Progenitor cell of endocrine pancreas (in vitro differentiated cells): ENCODE results near the gene RFX1. TPM values are rescaled to one million over a fixed set of nuclear protein-coding genes. Genes with fewer than 3 reads are reported as not detected.
A peak's percentile ranks its signal among the peaks of the same experiment; 100 is the strongest.

Source experiments
- DNase-seq: peaks from one replicate; pipeline ENCODE4 v3.0.0; 2021; ENCODE audit warnings: low spot score; ENCODE audit not compliant: unreplicated experiment
- H3K27ac Mint-ChIP-seq: 2 replicates; pipeline ENCODE4 v1.8.0; 2021; ENCODE audit warnings: mild to moderate bottlenecking, moderate library complexity, mixed read lengths
- H3K27me3 Mint-ChIP-seq: 2 replicates; pipeline ENCODE4 v1.8.0; 2021; ENCODE audit warnings: mixed read lengths
- H3K36me3 Mint-ChIP-seq: 2 replicates; pipeline ENCODE4 v1.8.0; 2022; ENCODE audit warnings: mixed read lengths; ENCODE audit not compliant: insufficient read depth
- H3K4me1 Mint-ChIP-seq: 2 replicates; pipeline ENCODE4 v1.8.0; 2021; ENCODE audit warnings: low read depth, mixed read lengths
- H3K4me3 Mint-ChIP-seq: 2 replicates; pipeline ENCODE4 v1.8.0; 2021; ENCODE audit warnings: low read depth, mild to moderate bottlenecking, moderate library complexity, mixed read lengths
- H3K9me3 Mint-ChIP-seq: 2 replicates; pipeline ENCODE4 v1.8.0; 2021; ENCODE audit warnings: low read depth, mixed read lengths
- total RNA-seq: library from RNA; stranded (reverse); gene quantifications from 2 replicates; pipeline ENCODE4 v1.2.1, GENCODE V29; 2021
- TF ChIP-seq, protein P1 (sequence below): fragments of 200-600 bp; sonication (generic); IDR thresholded peaks from one replicate; pipeline ENCODE4 v1.5.0; 2021; ENCODE audit warnings: antibody characterized with exemption, mild to moderate bottlenecking; ENCODE audit not compliant: unreplicated experiment

RFX1 gene
- total RNA-seq, 1 donor from 2014 or later, result 26.5 TPM

DNA sequence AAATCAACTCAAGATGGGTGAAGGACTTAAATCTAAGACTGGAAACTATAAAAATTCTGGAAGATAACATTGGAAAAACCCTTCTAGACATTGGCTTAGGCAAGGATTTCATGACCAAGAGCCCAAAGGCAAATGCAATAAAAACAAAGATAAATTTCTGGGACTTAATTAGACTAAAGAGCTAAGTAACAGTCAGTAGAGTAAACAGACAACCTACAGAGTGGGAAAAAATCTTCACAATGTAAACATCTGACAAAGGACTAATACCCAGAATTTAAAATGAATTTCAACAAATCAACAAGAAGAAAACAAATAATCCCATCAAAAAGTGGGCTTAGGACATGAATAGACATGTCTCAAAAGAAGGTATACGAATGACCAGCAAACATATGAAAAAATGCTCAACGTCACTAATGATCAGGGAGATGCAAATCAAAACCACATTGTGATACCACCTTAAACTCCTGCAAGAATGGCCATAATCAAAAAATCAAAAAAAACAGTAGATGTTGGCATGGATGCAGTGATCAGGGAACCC lies 6.3 kb upstream of the RFX1 start:
- no peak for DNase-seq
- Mint-ChIP-seq H3K27me3 (no peaks in the 10 kb centered on the region), H3K4me1 (peaks cover 3% of the 10 kb centered on the region), H3K27ac (no peak overlapping the region), H3K4me3 (no peak overlapping the region), H3K36me3 (no peaks in the 10 kb centered on the region), H3K9me3 (no peaks in the 10 kb centered on the region)
- TF ChIP-seq, protein P1, sequence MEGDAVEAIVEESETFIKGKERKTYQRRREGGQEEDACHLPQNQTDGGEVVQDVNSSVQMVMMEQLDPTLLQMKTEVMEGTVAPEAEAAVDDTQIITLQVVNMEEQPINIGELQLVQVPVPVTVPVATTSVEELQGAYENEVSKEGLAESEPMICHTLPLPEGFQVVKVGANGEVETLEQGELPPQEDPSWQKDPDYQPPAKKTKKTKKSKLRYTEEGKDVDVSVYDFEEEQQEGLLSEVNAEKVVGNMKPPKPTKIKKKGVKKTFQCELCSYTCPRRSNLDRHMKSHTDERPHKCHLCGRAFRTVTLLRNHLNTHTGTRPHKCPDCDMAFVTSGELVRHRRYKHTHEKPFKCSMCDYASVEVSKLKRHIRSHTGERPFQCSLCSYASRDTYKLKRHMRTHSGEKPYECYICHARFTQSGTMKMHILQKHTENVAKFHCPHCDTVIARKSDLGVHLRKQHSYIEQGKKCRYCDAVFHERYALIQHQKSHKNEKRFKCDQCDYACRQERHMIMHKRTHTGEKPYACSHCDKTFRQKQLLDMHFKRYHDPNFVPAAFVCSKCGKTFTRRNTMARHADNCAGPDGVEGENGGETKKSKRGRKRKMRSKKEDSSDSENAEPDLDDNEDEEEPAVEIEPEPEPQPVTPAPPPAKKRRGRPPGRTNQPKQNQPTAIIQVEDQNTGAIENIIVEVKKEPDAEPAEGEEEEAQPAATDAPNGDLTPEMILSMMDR, result no peak

DNA sequence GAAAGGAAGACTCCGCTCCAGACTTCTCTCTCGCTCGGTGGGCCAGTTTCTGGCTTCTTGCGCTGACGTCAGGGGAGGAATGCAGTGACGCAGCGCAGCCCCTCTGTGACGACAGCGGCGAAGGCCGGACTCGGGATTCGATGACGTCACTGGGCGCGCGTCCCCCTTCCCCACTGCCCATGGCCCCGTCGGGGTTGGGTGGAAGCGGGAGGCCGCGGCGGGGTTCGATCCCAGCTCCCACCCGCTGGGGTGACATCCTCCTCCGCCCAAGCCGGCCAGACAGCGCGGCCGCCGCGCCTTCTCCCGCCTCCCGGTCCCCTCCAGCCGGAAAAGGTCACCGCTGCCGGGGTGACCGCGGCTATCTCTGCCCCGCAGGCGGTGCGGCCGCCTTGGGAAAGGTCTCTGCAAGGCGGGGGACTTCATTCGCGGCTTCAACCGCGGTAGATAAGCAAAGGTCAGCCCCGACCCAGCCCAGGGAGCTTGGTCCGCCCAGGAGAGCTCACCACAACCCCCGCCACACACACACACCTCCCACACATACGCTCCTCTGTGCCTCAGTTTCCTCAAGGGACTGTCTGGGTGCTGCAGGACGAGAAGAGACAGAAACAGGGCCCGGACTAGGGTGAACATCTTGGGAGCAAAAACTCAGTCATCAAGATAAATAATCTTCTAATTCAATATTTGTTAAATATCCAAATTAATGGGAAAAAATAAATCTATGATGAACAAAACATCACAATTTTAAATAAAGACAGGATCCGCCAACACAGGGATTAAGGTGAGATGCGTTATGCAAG lies 844 bp upstream of the RFX1 start:
- TF ChIP-seq, protein P1, result no peak

DNA sequence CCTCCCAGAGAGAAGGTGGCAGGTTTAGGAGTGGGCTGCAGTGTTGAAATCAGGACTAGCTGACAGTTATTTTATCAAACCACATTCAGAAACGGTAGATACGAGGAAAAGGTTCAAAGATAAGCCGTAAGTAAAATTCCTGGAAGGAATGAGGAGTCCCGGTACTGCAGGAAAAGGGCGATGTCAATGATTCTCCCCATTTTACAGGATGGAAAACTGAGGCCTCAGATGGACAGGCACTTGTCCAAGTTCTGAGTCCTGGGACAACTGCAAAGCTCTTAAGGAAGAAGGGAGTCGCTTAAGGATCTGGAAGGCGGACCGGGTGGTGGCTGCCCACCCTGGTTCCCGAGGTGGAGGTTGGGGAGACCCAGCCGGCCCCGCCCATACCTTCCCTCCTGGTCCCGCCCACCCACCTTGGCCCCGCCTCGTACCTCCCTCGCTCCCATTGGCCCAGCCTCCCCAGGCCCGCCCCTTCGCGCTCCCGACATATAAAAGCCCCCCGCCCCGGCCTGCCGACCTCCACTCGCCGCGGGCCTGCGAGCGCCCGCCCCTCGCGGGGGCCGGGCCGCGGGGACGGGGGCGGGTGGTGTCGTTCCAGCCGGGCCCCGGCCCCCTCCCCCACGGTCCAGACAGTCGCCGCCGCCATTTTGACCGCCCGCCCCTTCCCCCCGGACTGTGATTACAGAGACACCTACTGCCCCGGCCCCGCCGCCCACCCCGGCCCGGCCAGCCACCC lies 603 bp downstream of the RFX1 start:
- Mint-ChIP-seq H3K9me3 (no peaks in the 10 kb centered on the region), H3K36me3 (peaks cover 3% of the 10 kb centered on the region), H3K27me3 (no peaks in the 10 kb centered on the region), H3K27ac (peak overlapping the region; percentile 96), H3K4me3 (peak overlapping the region; percentile 94), H3K4me1 (peaks cover 9% of the 10 kb centered on the region)
- peak; percentile 86 for DNase-seq
- TF ChIP-seq, protein P1, result no peak

More for the DNA sequence above, 844 bp upstream of the RFX1 start:
- H3K4me3 Mint-ChIP-seq, result peak overlapping the region; percentile 94
- no peaks in the 10 kb centered on the region for H3K9me3 Mint-ChIP-seq
- H3K36me3 Mint-ChIP-seq, result no peaks in the 10 kb centered on the region
- H3K27me3 Mint-ChIP-seq, result no peaks in the 10 kb centered on the region
- H3K27ac Mint-ChIP-seq, result peak overlapping the region; percentile 100
- peaks cover 9% of the 10 kb centered on the region for H3K4me1 Mint-ChIP-seq
- peak; percentile 85 for DNase-seq

DNA sequence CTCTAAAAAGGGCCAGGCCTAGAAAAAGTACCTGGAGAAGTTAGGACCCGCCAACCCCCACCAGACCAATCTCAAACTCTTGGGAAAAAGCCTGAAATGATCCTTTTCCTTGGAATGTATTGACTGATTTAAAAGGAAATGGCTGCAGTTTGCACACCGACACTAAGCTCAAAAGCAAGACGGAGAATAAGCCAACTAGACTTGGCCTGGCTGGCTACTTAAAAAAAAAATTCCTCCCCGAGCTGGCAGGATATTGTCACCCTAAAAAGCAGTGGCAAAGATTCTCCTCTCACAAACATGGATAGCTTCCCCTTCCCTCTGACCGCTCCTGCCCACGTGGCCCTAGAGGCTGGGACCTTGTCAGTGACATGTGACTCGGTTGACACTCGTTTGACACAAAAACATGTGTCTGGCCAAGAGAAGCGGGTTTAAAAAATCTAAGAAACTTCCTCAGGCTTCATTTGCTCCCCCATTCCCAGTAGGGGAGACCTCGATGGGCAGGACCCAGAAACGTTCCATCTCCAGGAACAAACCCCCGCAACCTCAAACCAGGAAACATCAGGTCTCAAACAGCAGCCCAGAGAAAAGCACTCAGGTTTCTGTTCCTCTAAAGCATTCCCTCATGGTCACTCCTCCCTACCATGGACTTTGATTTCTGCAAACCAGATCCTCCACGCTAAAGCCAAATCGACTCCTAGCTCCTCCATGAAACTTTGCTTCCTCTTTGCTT lies 1.3 kb downstream of the RFX1 start:
- Mint-ChIP-seq H3K4me1 (peaks cover 9% of the 10 kb centered on the region), H3K36me3 (peaks cover 8% of the 10 kb centered on the region), H3K27me3 (no peaks in the 10 kb centered on the region), H3K27ac (peak overlapping the region; percentile 96), H3K4me3 (peak overlapping the region; percentile 76), H3K9me3 (no peaks in the 10 kb centered on the region)
- TF ChIP-seq, protein P1, result no peak
- no peak for DNase-seq
